ENCODE measurements around the gene TUSC2. TPM values are rescaled to one million over a fixed set of nuclear protein-coding genes. Genes with fewer than 3 reads are reported as not detected.

TUSC2 gene
- total RNA-seq, 4 donors from 2014 or later = 16.0 to 42.9 (median 27.4) TPM

DNA sequence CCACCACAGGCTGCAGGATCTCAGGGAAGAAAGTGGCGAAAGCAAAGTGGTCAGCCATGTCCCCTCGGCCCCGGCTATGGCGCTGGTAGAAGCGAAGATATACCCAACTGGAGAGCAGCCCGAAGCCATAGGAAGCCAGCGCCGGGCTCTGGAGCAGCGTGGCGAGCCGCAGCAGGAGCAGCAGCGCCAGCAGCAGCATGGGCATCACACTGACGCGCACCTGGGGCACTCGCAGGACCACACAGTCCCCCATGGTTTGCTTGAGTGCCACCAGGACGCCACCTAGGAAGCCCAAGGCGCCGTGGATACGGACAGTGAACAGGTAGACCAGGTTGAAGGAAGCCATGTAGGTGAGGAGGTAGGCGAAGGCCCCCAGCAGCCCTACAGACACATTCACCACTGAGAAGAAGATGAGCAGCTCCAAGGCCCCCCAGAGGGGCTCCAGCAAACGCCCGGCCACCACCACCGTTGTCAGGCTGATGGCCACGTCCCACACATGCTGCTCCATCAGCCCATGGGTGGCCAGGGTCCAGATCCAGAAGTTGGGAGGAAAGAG, 30.4 kb upstream of the TUSC2 start:
- Histone ChIP-seq H3K36me3 (peaks cover 20 to 51% (median 23%) of the 10 kb centered on the region in 3 donors), H3K27ac (peak overlapping the region; percentile 86 to 97 (median 94)), H3K9me3 (no peaks in the 10 kb centered on the region), H3K27me3 (no peaks in the 10 kb centered on the region), H3K4me3 (peak overlapping the region; percentile 85 to 98 (median 92)), H3K4me1 (peaks cover 31 to 57% (median 36%) of the 10 kb centered on the region in 3 donors)
- no peak for DNase-seq
- TF ChIP-seq CTCF (IDR thresholded peaks at IDR 0.05) = no peak
- no peak for TF ChIP-seq POLR2A (IDR thresholded peaks at IDR 0.05)
- 20 to 60% methylated on average over 1 to 7 of the region's 24 CpGs for WGBS, 2 donors
- intact Hi-C loops (cut with DNase I) = no loop called here

GRCh38 chr3:50357481-50357880, 29.5 kb upstream of the TUSC2 start:
- DNase-seq = no peak
- intact Hi-C loops (cut with DNase I) = no loop called here
- Histone ChIP-seq H3K4me3 (peak overlapping the region; percentile 85 to 98 (median 92)), H3K36me3 (peaks cover 20 to 57% (median 28%) of the 10 kb centered on the region in 3 donors), H3K27ac (peak overlapping the region in 3 of 4 donors; percentile 86 to 97 (median 94)), H3K27me3 (no peaks in the 10 kb centered on the region), H3K9me3 (no peaks in the 10 kb centered on the region), H3K4me1 (peaks cover 31 to 66% (median 36%) of the 10 kb centered on the region in 3 donors)
- TF ChIP-seq POLR2A (IDR thresholded peaks at IDR 0.05) (no peak), CTCF (IDR thresholded peaks at IDR 0.05) (no peak)
- WGBS, 2 donors = 60% methylated on average over 1 of the region's 1 CpG; no CpG with 5 or more reads in 1 of the 2 donors

DNA sequence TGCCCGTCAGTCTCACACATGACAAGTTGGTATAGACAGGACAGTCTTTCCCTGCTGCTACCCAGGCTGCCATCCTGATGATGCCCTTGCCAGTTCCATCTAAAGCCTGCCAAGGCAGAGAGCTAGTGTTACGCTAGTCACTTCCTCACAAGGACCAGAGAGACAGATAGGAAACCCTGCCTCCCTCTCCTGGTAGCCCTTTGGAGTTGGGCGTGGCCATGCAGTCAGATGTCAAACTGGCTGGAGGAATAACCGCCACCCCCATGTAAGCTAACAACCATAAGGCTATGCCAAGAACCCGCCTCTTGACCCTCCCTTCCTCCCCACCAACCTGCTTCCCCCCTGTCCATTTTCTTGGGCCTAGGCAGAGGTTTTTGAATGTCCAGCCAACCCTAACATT, 28.5 kb upstream of the TUSC2 start:
- H3K27me3 ChIP-seq = no peaks in the 10 kb centered on the region
- TF ChIP-seq CTCF (IDR thresholded peaks at IDR 0.05) = no peak
- TF ChIP-seq POLR2A (IDR thresholded peaks at IDR 0.05) = no peak
- intact Hi-C loops (cut with DNase I) = no loop called here
- WGBS, 2 donors = 39 to 43% methylated on average over 2 to 3 of the region's 5 CpGs
- H3K27ac ChIP-seq = peak overlapping the region; percentile 21 to 94 (median 55)
- peaks cover 34 to 75% (median 41%) of the 10 kb centered on the region in 3 donors for H3K4me1 ChIP-seq
- no peaks in the 10 kb centered on the region for H3K9me3 ChIP-seq
- peaks cover 20 to 60% (median 28%) of the 10 kb centered on the region in 3 donors for H3K36me3 ChIP-seq
- DNase-seq = no peak
- H3K4me3 ChIP-seq = peak overlapping the region in 3 of 4 donors; percentile 85 to 98 (median 89)

- H3K27me3 ChIP-seq = no peaks in the 10 kb centered on the region
- peak overlapping the region; percentile 21 to 94 (median 55) for H3K27ac ChIP-seq
- H3K4me3 ChIP-seq = peak overlapping the region in 2 of 4 donors; percentile 89 to 98
- 50 to 87% methylated on average over 3 to 5 of the region's 5 CpGs for WGBS, 2 donors
- peaks cover 39 to 81% (median 46%) of the 10 kb centered on the region in 3 donors for H3K4me1 ChIP-seq
- intact Hi-C loops (cut with DNase I) = no loop called here
- TF ChIP-seq POLR2A (IDR thresholded peaks at IDR 0.05) = no peak
- H3K36me3 ChIP-seq = peaks cover 20 to 60% (median 28%) of the 10 kb centered on the region in 3 donors
- H3K9me3 ChIP-seq = no peaks in the 10 kb centered on the region
- no peak for DNase-seq
These were observed 28.0 kb upstream of the TUSC2 start for GRCh38 chr3:50355829-50356552.

GRCh38 chr3:50354850-50355249, 26.8 kb upstream of the TUSC2 start:
- Histone ChIP-seq H3K4me3 (no peak overlapping the region), H3K27ac (no peak overlapping the region), H3K27me3 (no peaks in the 10 kb centered on the region), H3K4me1 (peaks cover 40 to 87% (median 51%) of the 10 kb centered on the region in 3 donors), H3K36me3 (peaks cover 20 to 60% (median 28%) of the 10 kb centered on the region in 3 donors), H3K9me3 (no peaks in the 10 kb centered on the region)
- intact Hi-C loops (cut with DNase I) = no loop called here
- WGBS, 2 donors = 60 to 80% methylated on average over 2 of the region's 7 CpGs
- TF ChIP-seq POLR2A (IDR thresholded peaks at IDR 0.05) = no peak
- no peak for TF ChIP-seq CTCF (IDR thresholded peaks at IDR 0.05)
- no peak for DNase-seq

Data from esophagus squamous epithelium (tissue), 5 donors.